ENCODE data around the gene SRR.
"Not testable (repeated sequence)": the region's sequence is repeated elsewhere in the genome, so short reads cannot be mapped to it uniquely, and the experiment has no call there.

Gene SRR

GRCh38 chr17:2303204-2304188, at the start of gene SRR, which contains the start of gene SMG6:
TSS of gene SRR (plus strand) at chr17:2303950. CDS start at chr17:2315561, 11,611 bp downstream.
TSS of gene SMG6 (minus strand) at chr17:2303785. CDS start at chr17:2303720, 65 bp downstream.
- no peaks in the 10 kb centered on the region for H3K36me3 ChIP-seq (ENCODE audit: control insufficient read depth, insufficient read depth, low read length)
- H3K9ac ChIP-seq (ENCODE audit: low read depth, low read length): peak within 1 kb of the TSS; percentile 89
- no peaks in the 10 kb centered on the region for H3K9me3 ChIP-seq (ENCODE audit: control insufficient read depth, insufficient read depth, low read length)
- H3K27me3 ChIP-seq (ENCODE audit: control insufficient read depth, insufficient read depth, low read length): no peaks in the 10 kb centered on the region
- H3K4me1 ChIP-seq (ENCODE audit: control insufficient read depth, insufficient read depth, low read length): peaks cover 2% of the 10 kb centered on the region
- peak within 1 kb of the TSS; percentile 90 for H3K4me3 ChIP-seq (ENCODE audit: low read depth, low read length)

GRCh38 chr17:2258830-2259229, 44.9 kb upstream of the SRR start:
- not testable (repeated sequence) for H3K27me3 ChIP-seq (ENCODE audit: control insufficient read depth, insufficient read depth, low read length); H3K9ac ChIP-seq (ENCODE audit: low read depth, low read length); H3K36me3 ChIP-seq (ENCODE audit: control insufficient read depth, insufficient read depth, low read length); H3K4me1 ChIP-seq (ENCODE audit: control insufficient read depth, insufficient read depth, low read length); H3K9me3 ChIP-seq (ENCODE audit: control insufficient read depth, insufficient read depth, low read length); H3K4me3 ChIP-seq (ENCODE audit: low read depth, low read length)

GRCh38 chr17:2259769-2260536, 43.8 kb upstream of the SRR start:
- Histone ChIP-seq H3K4me1 (ENCODE audit: control insufficient read depth, insufficient read depth, low read length) (no peaks in the 10 kb centered on the region), H3K4me3 (ENCODE audit: low read depth, low read length) (no peak overlapping the region), H3K9me3 (ENCODE audit: control insufficient read depth, insufficient read depth, low read length) (no peaks in the 10 kb centered on the region)

GRCh38 chr17:2262135-2262587, 41.6 kb upstream of the SRR start:
- no peak overlapping the region for H3K4me3 ChIP-seq (ENCODE audit: low read depth, low read length)
- no peak overlapping the region for H3K9ac ChIP-seq (ENCODE audit: low read depth, low read length)
- no peaks in the 10 kb centered on the region for H3K27me3 ChIP-seq (ENCODE audit: control insufficient read depth, insufficient read depth, low read length)
- no peaks in the 10 kb centered on the region for H3K9me3 ChIP-seq (ENCODE audit: control insufficient read depth, insufficient read depth, low read length)
- no peaks in the 10 kb centered on the region for H3K4me1 ChIP-seq (ENCODE audit: control insufficient read depth, insufficient read depth, low read length)
- H3K36me3 ChIP-seq (ENCODE audit: control insufficient read depth, insufficient read depth, low read length): no peaks in the 10 kb centered on the region

More at GRCh38 chr17:2259769-2260536, 43.8 kb upstream of the SRR start:
- Histone ChIP-seq H3K9ac (ENCODE audit: low read depth, low read length) (no peak overlapping the region), H3K36me3 (ENCODE audit: control insufficient read depth, insufficient read depth, low read length) (no peaks in the 10 kb centered on the region), H3K27me3 (ENCODE audit: control insufficient read depth, insufficient read depth, low read length) (no peaks in the 10 kb centered on the region)

GRCh38 chr17:2263183-2264066, 40.3 kb upstream of the SRR start:
- Histone ChIP-seq H3K9ac (ENCODE audit: low read depth, low read length) (no peak overlapping the region), H3K36me3 (ENCODE audit: control insufficient read depth, insufficient read depth, low read length) (no peaks in the 10 kb centered on the region), H3K4me1 (ENCODE audit: control insufficient read depth, insufficient read depth, low read length) (no peaks in the 10 kb centered on the region), H3K27me3 (ENCODE audit: control insufficient read depth, insufficient read depth, low read length) (no peaks in the 10 kb centered on the region), H3K4me3 (ENCODE audit: low read depth, low read length) (no peak overlapping the region), H3K9me3 (ENCODE audit: control insufficient read depth, insufficient read depth, low read length) (no peaks in the 10 kb centered on the region)

- Histone ChIP-seq H3K4me1 (ENCODE audit: control insufficient read depth, insufficient read depth, low read length) (no peaks in the 10 kb centered on the region), H3K27me3 (ENCODE audit: control insufficient read depth, insufficient read depth, low read length) (no peaks in the 10 kb centered on the region), H3K36me3 (ENCODE audit: control insufficient read depth, insufficient read depth, low read length) (no peaks in the 10 kb centered on the region), H3K9me3 (ENCODE audit: control insufficient read depth, insufficient read depth, low read length) (no peaks in the 10 kb centered on the region), H3K9ac (ENCODE audit: low read depth, low read length) (no peak overlapping the region), H3K4me3 (ENCODE audit: low read depth, low read length) (no peak overlapping the region)
Observed at GRCh38 chr17:2264067-2264860, 39.5 kb upstream of the SRR start.

- H3K27me3 ChIP-seq (ENCODE audit: control insufficient read depth, insufficient read depth, low read length); H3K9me3 ChIP-seq (ENCODE audit: control insufficient read depth, insufficient read depth, low read length); H3K36me3 ChIP-seq (ENCODE audit: control insufficient read depth, insufficient read depth, low read length); H3K4me3 ChIP-seq (ENCODE audit: low read depth, low read length); H3K9ac ChIP-seq (ENCODE audit: low read depth, low read length); H3K4me1 ChIP-seq (ENCODE audit: control insufficient read depth, insufficient read depth, low read length): not testable (repeated sequence)
Observed at GRCh38 chr17:2265166-2265565, 38.6 kb upstream of the SRR start.

GRCh38 chr17:2266045-2266864, 37.5 kb upstream of the SRR start:
- no peaks in the 10 kb centered on the region for H3K36me3 ChIP-seq (ENCODE audit: control insufficient read depth, insufficient read depth, low read length)

GRCh38 chr17:2266865-2267228, 36.9 kb upstream of the SRR start:
- no peak overlapping the region for H3K9ac ChIP-seq (ENCODE audit: low read depth, low read length)
- no peaks in the 10 kb centered on the region for H3K36me3 ChIP-seq (ENCODE audit: control insufficient read depth, insufficient read depth, low read length)
- H3K4me1 ChIP-seq (ENCODE audit: control insufficient read depth, insufficient read depth, low read length): no peaks in the 10 kb centered on the region
- no peaks in the 10 kb centered on the region for H3K9me3 ChIP-seq (ENCODE audit: control insufficient read depth, insufficient read depth, low read length)
- H3K27me3 ChIP-seq (ENCODE audit: control insufficient read depth, insufficient read depth, low read length): no peaks in the 10 kb centered on the region
- H3K4me3 ChIP-seq (ENCODE audit: low read depth, low read length): no peak overlapping the region

More at GRCh38 chr17:2266045-2266864, 37.5 kb upstream of the SRR start:
- Histone ChIP-seq H3K4me3 (ENCODE audit: low read depth, low read length) (no peak overlapping the region), H3K9ac (ENCODE audit: low read depth, low read length) (no peak overlapping the region), H3K27me3 (ENCODE audit: control insufficient read depth, insufficient read depth, low read length) (no peaks in the 10 kb centered on the region), H3K4me1 (ENCODE audit: control insufficient read depth, insufficient read depth, low read length) (no peaks in the 10 kb centered on the region), H3K9me3 (ENCODE audit: control insufficient read depth, insufficient read depth, low read length) (no peaks in the 10 kb centered on the region)

GRCh38 chr17:2267354-2267753, 36.4 kb upstream of the SRR start:
- Histone ChIP-seq H3K9me3 (ENCODE audit: control insufficient read depth, insufficient read depth, low read length) (no peaks in the 10 kb centered on the region), H3K4me1 (ENCODE audit: control insufficient read depth, insufficient read depth, low read length) (no peaks in the 10 kb centered on the region), H3K9ac (ENCODE audit: low read depth, low read length) (no peak overlapping the region), H3K27me3 (ENCODE audit: control insufficient read depth, insufficient read depth, low read length) (no peaks in the 10 kb centered on the region), H3K36me3 (ENCODE audit: control insufficient read depth, insufficient read depth, low read length) (no peaks in the 10 kb centered on the region), H3K4me3 (ENCODE audit: low read depth, low read length) (no peak overlapping the region)

All from iPS-15b (cell line).